AG09309 (cell line): Measurements from ENCODE around the gene FLT4.

Experiments
- DNase-seq: peaks from one replicate; pipeline ENCODE4 v3.0.0-alpha.2; 2010; ENCODE audit warnings: low read depth
- H3K4me3 ChIP-seq: 2 replicates; pipeline ENCODE4 v1.5.1; 2011; ENCODE audit warnings: mild to moderate bottlenecking, low read depth, low read length, moderate library complexity; ENCODE audit not compliant: control insufficient read depth
- TF ChIP-seq, protein P1 (sequence below): IDR thresholded peaks from 2 replicates; pipeline ENCODE4 v1.5.1; 2011; ENCODE audit warnings: mild to moderate bottlenecking, low read depth, low read length, inconsistent platforms; ENCODE audit not compliant: insufficient read depth, control insufficient read depth; ENCODE audit errors: missing control alignments

The FLT4 gene

DNA sequence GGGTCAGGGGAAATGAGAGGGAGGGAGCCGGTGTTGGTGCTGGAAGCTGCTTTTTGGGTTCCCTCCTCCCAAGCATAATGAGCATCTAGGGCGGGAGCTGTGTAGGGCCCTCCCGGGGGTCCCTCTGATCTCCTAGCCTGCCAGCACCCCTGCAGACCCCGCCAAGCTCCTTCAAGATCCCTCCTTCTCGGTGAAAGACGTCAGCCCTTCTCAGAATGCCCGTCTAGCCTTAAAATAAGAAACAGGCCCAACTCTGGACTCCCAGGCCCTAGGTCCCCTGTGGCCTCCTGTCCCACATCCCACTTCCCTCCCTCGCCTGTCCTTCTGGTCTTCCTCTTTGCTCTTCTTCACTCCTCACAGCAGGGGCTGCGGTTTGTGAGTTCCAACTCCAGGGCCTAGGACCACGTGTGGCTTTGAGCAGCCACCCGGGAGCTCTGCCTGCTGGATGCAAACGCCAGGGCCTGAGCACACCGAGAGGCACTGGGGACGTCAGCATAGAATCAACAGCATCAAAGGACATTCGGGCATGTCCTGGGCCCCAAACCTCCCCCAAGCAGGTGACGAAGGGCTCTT is 49.3 kb downstream of the FLT4 start:
- H3K4me3 ChIP-seq: no peak overlapping the region
- no peak for DNase-seq
- TF ChIP-seq, protein P1, sequence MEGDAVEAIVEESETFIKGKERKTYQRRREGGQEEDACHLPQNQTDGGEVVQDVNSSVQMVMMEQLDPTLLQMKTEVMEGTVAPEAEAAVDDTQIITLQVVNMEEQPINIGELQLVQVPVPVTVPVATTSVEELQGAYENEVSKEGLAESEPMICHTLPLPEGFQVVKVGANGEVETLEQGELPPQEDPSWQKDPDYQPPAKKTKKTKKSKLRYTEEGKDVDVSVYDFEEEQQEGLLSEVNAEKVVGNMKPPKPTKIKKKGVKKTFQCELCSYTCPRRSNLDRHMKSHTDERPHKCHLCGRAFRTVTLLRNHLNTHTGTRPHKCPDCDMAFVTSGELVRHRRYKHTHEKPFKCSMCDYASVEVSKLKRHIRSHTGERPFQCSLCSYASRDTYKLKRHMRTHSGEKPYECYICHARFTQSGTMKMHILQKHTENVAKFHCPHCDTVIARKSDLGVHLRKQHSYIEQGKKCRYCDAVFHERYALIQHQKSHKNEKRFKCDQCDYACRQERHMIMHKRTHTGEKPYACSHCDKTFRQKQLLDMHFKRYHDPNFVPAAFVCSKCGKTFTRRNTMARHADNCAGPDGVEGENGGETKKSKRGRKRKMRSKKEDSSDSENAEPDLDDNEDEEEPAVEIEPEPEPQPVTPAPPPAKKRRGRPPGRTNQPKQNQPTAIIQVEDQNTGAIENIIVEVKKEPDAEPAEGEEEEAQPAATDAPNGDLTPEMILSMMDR: no peak

GRCh38 chr5:180599590-180599914 is 49.8 kb downstream of the FLT4 start:
- no peak overlapping the region for H3K4me3 ChIP-seq
- TF ChIP-seq, protein P1: no peak
- DNase-seq: no peak

DNA sequence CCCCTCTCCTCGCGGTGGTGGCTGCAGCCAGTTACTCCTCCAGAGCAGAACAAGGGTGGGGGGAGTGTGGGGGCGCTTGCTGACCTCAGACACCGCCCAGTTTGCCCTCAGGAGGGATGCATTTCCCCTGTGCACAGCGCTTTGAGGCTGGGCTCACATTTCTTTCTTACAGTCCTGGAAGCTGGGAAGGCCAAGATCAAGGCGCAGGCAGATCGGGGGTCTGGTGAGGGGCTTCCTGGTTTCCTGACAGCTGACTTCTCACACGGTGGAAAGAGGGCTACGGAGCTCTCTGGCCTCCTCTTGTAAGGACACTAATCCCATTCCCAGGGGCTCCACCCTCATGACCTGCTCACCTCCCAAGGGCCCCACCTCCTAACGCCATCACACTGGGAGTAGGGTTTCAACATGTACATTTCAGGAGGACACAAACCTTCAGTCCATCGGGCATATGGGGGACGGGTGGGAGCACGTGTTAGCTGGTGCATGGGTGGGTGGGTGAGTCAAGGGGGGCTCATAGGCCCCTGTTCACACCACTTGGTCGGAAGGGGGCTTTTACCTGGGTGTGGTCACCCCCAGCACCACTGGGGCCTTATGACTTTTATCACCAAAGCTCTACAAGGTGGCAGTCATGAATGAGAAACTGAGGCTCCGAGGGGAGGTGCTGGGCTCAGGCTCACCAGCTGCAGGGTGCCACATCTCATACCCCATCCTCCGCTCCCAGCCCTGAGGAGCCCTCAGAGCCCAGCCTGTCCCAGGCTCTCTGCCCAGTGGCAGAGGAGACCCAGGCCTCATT is 50.4 kb downstream of the FLT4 start:
- no peak overlapping the region for H3K4me3 ChIP-seq
- no peak for DNase-seq
- TF ChIP-seq, protein P1: no peak

- DNase-seq: no peak
- TF ChIP-seq, protein P1: no peak
- H3K4me3 ChIP-seq: no peak overlapping the region
Observed at GRCh38 chr5:180598316-180598701, 51.1 kb downstream of the FLT4 start.

GRCh38 chr5:180596668-180597231 is 52.6 kb downstream of the FLT4 start:
- TF ChIP-seq, protein P1: no peak
- H3K4me3 ChIP-seq: no peak overlapping the region
- DNase-seq: no peak

GRCh38 chr5:180596115-180596667 is 53.2 kb downstream of the FLT4 start:
- TF ChIP-seq, protein P1: no peak
- DNase-seq: no peak
- H3K4me3 ChIP-seq: no peak overlapping the region
